IMR-90 (cell line): ENCODE results near the gene NFIA.

Experiments used
- CTCF ChIP-seq: conservative IDR thresholded peaks from 2 replicates; pipeline ENCODE4 v1.5.1; 2012; ENCODE audit warnings: mild to moderate bottlenecking, low read depth, low read length, improper control_type of control experiment
- RCOR1 ChIP-seq: IDR thresholded peaks from 2 replicates; pipeline ENCODE4 v1.6.1; 2012; ENCODE audit warnings: mild to moderate bottlenecking, low read length, improper control_type of control experiment; ENCODE audit not compliant: insufficient replicate concordance

- TF ChIP-seq RCOR1 (no peak), CTCF (no peak)
These were observed 107.8 kb downstream of the NFIA start for GRCh38 chr1:61190153-61190552.
